Neural progenitor cell (in vitro differentiated cells): ENCODE results near the gene MICALL2. TPM values are rescaled to one million over a fixed set of nuclear protein-coding genes. Genes with fewer than 3 reads are reported as not detected.

Experiments
- DNase-seq: peaks from one replicate; pipeline ENCODE4 v3.0.0-alpha.2; 2016; ENCODE audit warnings: low spot score
- H2AFZ ChIP-seq: fragments of 200-600 bp; sonication (generic); replicated peaks from 2 replicates; pipeline ENCODE4 v1.6.1; 2016; ENCODE audit warnings: antibody characterized with exemption
- H3F3A ChIP-seq: fragments of 200-600 bp; sonication (generic); 2 replicates; pipeline ENCODE4 v1.6.1; 2016; ENCODE audit warnings: antibody characterized with exemption, low read depth
- H3K27ac ChIP-seq: fragments of 200-600 bp; sonication (generic); 2 replicates; pipeline ENCODE4 v1.5.1; 2016; ENCODE audit warnings: mild to moderate bottlenecking
- H3K27me3 ChIP-seq: fragments of 200-600 bp; sonication (generic); 2 replicates; pipeline ENCODE4 v1.6.1; 2016; ENCODE audit warnings: mild to moderate bottlenecking, moderate library complexity
- H3K36me3 ChIP-seq: fragments of 200-600 bp; sonication (generic); 2 replicates; pipeline ENCODE4 v1.5.1; 2016
- H3K4me1 ChIP-seq: fragments of 200-600 bp; sonication (generic); 2 replicates; pipeline ENCODE4 v1.6.1; 2016; ENCODE audit warnings: mixed run types
- H3K4me2 ChIP-seq: fragments of 200-600 bp; sonication (generic); 2 replicates; pipeline ENCODE4 v1.6.1; 2016
- H3K4me3 ChIP-seq: fragments of 200-600 bp; sonication (generic); 2 replicates; pipeline ENCODE4 v1.5.1; 2016
- H3K79me2 ChIP-seq: fragments of 200-600 bp; sonication (generic); 2 replicates; pipeline ENCODE4 v1.6.1; 2016; ENCODE audit warnings: low read depth
- H3K9ac ChIP-seq: fragments of 200-600 bp; sonication (generic); 2 replicates; pipeline ENCODE4 v1.6.1; 2016
- H3K9me3 ChIP-seq: fragments of 200-600 bp; sonication (generic); 2 replicates; pipeline ENCODE4 v1.5.1; 2016; ENCODE audit warnings: low read depth
- H4K20me1 ChIP-seq: fragments of 200-600 bp; sonication (generic); 2 replicates; pipeline ENCODE4 v1.6.1; 2016; ENCODE audit warnings: low read depth
- H3K27ac Mint-ChIP-seq: 3 replicates; pipeline ENCODE4 v1.8.0; 2021; ENCODE audit warnings: mixed read lengths
- H3K27me3 Mint-ChIP-seq: 2 replicates; pipeline ENCODE4 v1.8.0; 2022; ENCODE audit warnings: low read depth, mild to moderate bottlenecking, inconsistent platforms, moderate library complexity, mixed read lengths; ENCODE audit not compliant: insufficient read depth
- H3K36me3 Mint-ChIP-seq: 3 replicates; pipeline ENCODE4 v1.8.0; 2021; ENCODE audit warnings: mixed read lengths
- H3K4me1 Mint-ChIP-seq: 3 replicates; pipeline ENCODE4 v1.8.0; 2021; ENCODE audit warnings: mixed read lengths
- H3K4me3 Mint-ChIP-seq: 3 replicates; pipeline ENCODE4 v1.8.0; 2021; ENCODE audit warnings: mild to moderate bottlenecking, moderate library complexity, mixed read lengths
- H3K9me3 Mint-ChIP-seq: 3 replicates; pipeline ENCODE4 v1.8.0; 2020; ENCODE audit warnings: mixed read lengths
- EZH2 ChIP-seq: fragments of 200-600 bp; sonication (generic); IDR thresholded peaks from 2 replicates; pipeline ENCODE4 v1.6.1; 2017; ENCODE audit warnings: antibody characterized with exemption, mild to moderate bottlenecking, moderate library complexity
- EZH2phosphoT487 ChIP-seq: fragments of 200-600 bp; sonication (generic); IDR thresholded peaks from 2 replicates; pipeline ENCODE4 v1.6.1; 2017; ENCODE audit warnings: antibody characterized with exemption
- total RNA-seq: library from RNA; depleted of rRNA; stranded (reverse); fragments of >200 nt; gene quantifications from 2 replicates; pipeline ENCODE4 v1.2.3, GENCODE V29; 2015; ENCODE audit warnings: low replicate concordance
- TF ChIP-seq, protein P1 (sequence below): fragments of 200-600 bp; sonication (generic); IDR thresholded peaks from 2 replicates; pipeline ENCODE4 v1.5.1; 2017; ENCODE audit warnings: antibody characterized with exemption, mild to moderate bottlenecking

The MICALL2 gene
- total RNA-seq, 1 donor from 2014 or later: 6.0 TPM

DNA sequence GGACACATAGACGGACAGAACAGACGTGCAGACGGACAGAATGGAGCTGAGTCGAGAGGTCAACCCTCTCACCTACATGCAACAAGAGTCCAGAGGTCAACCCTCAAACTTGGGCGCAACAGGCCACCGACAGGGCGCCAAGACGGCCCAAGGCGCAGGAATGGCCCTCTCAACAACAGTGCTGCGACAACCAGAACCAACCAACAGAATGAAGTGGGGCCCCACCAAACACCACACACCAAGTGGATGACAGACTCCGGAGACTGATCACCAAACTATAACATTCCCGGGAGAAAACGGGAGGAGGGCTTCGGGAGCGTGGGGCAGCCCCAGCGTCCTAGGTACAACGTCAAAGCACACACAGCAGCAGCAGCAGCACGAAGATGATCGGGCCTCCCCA lies 31.6 kb upstream of the MICALL2 start:
- Histone ChIP-seq H2AFZ (no peak overlapping the region), H3K27ac (no peak overlapping the region), H3K79me2 (no peaks in the 10 kb centered on the region), H4K20me1 (no peaks in the 10 kb centered on the region), H3K9me3 (no peaks in the 10 kb centered on the region), H3K4me2 (no peak overlapping the region), H3K4me3 (no peak overlapping the region), H3F3A (no peaks in the 10 kb centered on the region), H3K27me3 (no peaks in the 10 kb centered on the region), H3K9ac (no peak overlapping the region), H3K4me1 (no peaks in the 10 kb centered on the region), H3K36me3 (no peaks in the 10 kb centered on the region)
- DNase-seq: no peak
- peaks cover 6% of the 10 kb centered on the region for H3K27me3 Mint-ChIP-seq
- H3K27ac Mint-ChIP-seq: no peak overlapping the region
- H3K36me3 Mint-ChIP-seq: peaks cover 12% of the 10 kb centered on the region
- no peaks in the 10 kb centered on the region for H3K9me3 Mint-ChIP-seq
- H3K4me3 Mint-ChIP-seq: peak overlapping the region; percentile 11
- no peaks in the 10 kb centered on the region for H3K4me1 Mint-ChIP-seq
- TF ChIP-seq, protein P1, sequence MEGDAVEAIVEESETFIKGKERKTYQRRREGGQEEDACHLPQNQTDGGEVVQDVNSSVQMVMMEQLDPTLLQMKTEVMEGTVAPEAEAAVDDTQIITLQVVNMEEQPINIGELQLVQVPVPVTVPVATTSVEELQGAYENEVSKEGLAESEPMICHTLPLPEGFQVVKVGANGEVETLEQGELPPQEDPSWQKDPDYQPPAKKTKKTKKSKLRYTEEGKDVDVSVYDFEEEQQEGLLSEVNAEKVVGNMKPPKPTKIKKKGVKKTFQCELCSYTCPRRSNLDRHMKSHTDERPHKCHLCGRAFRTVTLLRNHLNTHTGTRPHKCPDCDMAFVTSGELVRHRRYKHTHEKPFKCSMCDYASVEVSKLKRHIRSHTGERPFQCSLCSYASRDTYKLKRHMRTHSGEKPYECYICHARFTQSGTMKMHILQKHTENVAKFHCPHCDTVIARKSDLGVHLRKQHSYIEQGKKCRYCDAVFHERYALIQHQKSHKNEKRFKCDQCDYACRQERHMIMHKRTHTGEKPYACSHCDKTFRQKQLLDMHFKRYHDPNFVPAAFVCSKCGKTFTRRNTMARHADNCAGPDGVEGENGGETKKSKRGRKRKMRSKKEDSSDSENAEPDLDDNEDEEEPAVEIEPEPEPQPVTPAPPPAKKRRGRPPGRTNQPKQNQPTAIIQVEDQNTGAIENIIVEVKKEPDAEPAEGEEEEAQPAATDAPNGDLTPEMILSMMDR: no peak
- TF ChIP-seq EZH2phosphoT487: no peak

DNA sequence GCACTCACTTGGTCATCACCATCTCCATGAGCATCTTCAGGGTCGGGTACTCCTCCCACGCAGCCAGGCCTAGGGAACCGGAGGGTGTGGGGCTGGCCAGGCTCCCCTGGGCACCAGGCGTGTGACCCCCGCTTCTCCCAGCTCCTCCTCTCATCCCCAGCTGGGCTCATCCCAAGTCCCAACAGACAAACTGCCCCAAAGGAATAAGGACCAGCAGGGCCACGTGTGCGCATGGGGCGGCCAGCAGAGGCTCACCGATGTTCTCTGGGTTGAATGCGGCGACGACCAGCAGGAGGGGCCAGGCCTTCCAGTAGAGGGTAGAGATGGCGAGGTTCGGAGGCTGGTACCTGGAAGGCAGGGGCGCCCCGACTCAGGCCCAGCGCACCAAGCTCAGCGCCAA lies 30.1 kb upstream of the MICALL2 start:
- Histone ChIP-seq H3F3A (no peaks in the 10 kb centered on the region), H3K27ac (no peak overlapping the region), H3K4me2 (no peak overlapping the region), H3K4me3 (no peak overlapping the region), H3K9ac (no peak overlapping the region), H3K79me2 (no peaks in the 10 kb centered on the region), H3K27me3 (no peaks in the 10 kb centered on the region), H3K9me3 (no peaks in the 10 kb centered on the region), H3K36me3 (no peaks in the 10 kb centered on the region), H3K4me1 (no peaks in the 10 kb centered on the region), H2AFZ (no peak overlapping the region), H4K20me1 (no peaks in the 10 kb centered on the region)
- no peak overlapping the region for H3K27ac Mint-ChIP-seq
- TF ChIP-seq EZH2phosphoT487 (no peak), EZH2 (no peak)
- TF ChIP-seq, protein P1: no peak
- no peak for DNase-seq
- H3K4me3 Mint-ChIP-seq: no peak overlapping the region
- H3K9me3 Mint-ChIP-seq: no peaks in the 10 kb centered on the region
- H3K4me1 Mint-ChIP-seq: no peaks in the 10 kb centered on the region
- peaks cover 14% of the 10 kb centered on the region for H3K36me3 Mint-ChIP-seq
- H3K27me3 Mint-ChIP-seq: peaks cover 6% of the 10 kb centered on the region

DNA sequence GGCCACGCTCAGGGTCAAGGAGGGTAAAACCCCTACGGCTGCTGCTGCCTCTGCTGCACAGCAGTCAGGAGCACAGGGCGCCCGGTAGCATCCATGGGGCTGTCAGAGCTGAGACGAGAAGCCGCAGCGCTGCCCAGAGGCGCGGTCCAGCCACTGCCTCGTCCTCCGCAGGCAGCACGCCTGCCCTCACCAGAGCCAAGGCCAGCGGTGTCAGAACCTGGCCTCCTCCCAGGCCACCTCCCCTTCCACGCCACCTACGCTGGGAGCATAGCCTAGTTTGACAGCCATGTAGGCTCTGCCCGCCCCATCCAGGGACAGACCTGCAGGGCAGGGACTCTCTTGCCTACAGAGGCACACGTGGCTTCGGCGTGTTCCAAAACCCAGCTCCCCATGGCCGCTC lies 28.7 kb upstream of the MICALL2 start:
- Mint-ChIP-seq H3K36me3 (peaks cover 14% of the 10 kb centered on the region), H3K27ac (no peak overlapping the region), H3K4me1 (no peaks in the 10 kb centered on the region), H3K4me3 (no peak overlapping the region), H3K9me3 (no peaks in the 10 kb centered on the region), H3K27me3 (peaks cover 6% of the 10 kb centered on the region)
- Histone ChIP-seq H3F3A (no peaks in the 10 kb centered on the region), H3K36me3 (no peaks in the 10 kb centered on the region), H3K27ac (no peak overlapping the region), H3K4me2 (no peak overlapping the region), H4K20me1 (no peaks in the 10 kb centered on the region), H3K4me3 (no peak overlapping the region), H3K27me3 (no peaks in the 10 kb centered on the region), H3K79me2 (no peaks in the 10 kb centered on the region), H3K4me1 (no peaks in the 10 kb centered on the region), H3K9ac (no peak overlapping the region), H3K9me3 (no peaks in the 10 kb centered on the region), H2AFZ (no peak overlapping the region)
- TF ChIP-seq EZH2phosphoT487: no peak
- no peak for TF ChIP-seq EZH2
- TF ChIP-seq, protein P1: no peak
- DNase-seq: no peak

DNA sequence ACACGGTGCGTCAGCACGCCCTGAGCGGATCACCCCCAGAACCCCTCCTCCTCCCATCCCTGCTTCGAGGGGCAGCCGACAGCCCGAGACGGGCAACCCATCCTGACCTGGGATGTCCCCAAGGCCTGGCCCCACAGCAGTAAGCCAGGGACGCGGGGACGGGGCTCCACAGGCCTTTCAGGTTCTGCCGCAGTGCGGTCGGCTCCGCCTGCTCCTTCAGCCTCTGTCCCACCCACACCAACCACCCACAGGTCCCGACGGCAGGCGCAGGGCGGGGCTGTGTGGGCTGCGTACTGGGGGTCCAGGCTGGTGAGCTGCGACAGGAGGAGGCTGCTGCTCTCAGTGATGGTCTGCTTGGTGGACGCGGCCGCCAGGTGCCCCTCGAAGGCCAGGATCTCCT lies 28.2 kb upstream of the MICALL2 start:
- Histone ChIP-seq H3K9ac (no peak overlapping the region), H3K9me3 (no peaks in the 10 kb centered on the region), H2AFZ (no peak overlapping the region), H4K20me1 (no peaks in the 10 kb centered on the region), H3K79me2 (no peaks in the 10 kb centered on the region), H3K27ac (no peak overlapping the region), H3K36me3 (no peaks in the 10 kb centered on the region), H3F3A (no peaks in the 10 kb centered on the region), H3K4me3 (no peak overlapping the region), H3K27me3 (no peaks in the 10 kb centered on the region), H3K4me2 (no peak overlapping the region), H3K4me1 (no peaks in the 10 kb centered on the region)
- Mint-ChIP-seq H3K27ac (no peak overlapping the region), H3K4me3 (no peak overlapping the region), H3K4me1 (no peaks in the 10 kb centered on the region), H3K36me3 (peaks cover 13% of the 10 kb centered on the region), H3K27me3 (peaks cover 6% of the 10 kb centered on the region), H3K9me3 (no peaks in the 10 kb centered on the region)
- no peak for TF ChIP-seq EZH2phosphoT487
- TF ChIP-seq, protein P1: no peak
- TF ChIP-seq EZH2: no peak
- no peak for DNase-seq
